Panc1 (cell line): ENCODE measurements around the gene ATG16L2. TPM values are rescaled to one million over a fixed set of nuclear protein-coding genes. Genes with fewer than 3 reads are reported as not detected.

Experiments
- ATAC-seq: fragments of 200-7000 bp; cut with Tn5 transposase; 2 replicates; pipeline ENCODE4 v1.9.1; 2020; ENCODE audit warnings: mild to moderate bottlenecking, moderate library complexity
- BruUV-seq: library from RNA; stranded (reverse); fragments of 400-500 nt; replicated peaks from 2 replicates; lab custom pipeline; 2021; lab: Mats Ljungman, UMichigan
- CTCF ChIA-PET: fragments of 300-600 bp; sonication (Branson Sonifier 250); formaldehyde crosslinking; loops from one replicate; lab custom pipeline; 2022; ENCODE audit warnings: antibody characterized with exemption; lab: Charles Lee
- POLR2A ChIA-PET: fragments of 300-600 bp; sonication (Branson Sonifier 250); formaldehyde crosslinking; loops from one replicate; lab custom pipeline; 2022; ENCODE audit warnings: antibody characterized with exemption; lab: Charles Lee
- DNase-seq: peaks from one replicate; pipeline ENCODE4 v3.0.0-alpha.2; 2010; ENCODE audit warnings: low read depth, low spot score
- H3K27ac ChIP-seq: 2 replicates; pipeline ENCODE4 v1.5.1; 2011; ENCODE audit warnings: mild to moderate bottlenecking, low read length, inconsistent platforms
- H3K27me3 ChIP-seq: fragments of 200-500 bp; sonication (Bioruptor generic); 2 replicates; pipeline ENCODE4 v1.6.0; 2014; ENCODE audit warnings: low read length, inconsistent platforms; ENCODE audit not compliant: control insufficient read depth, insufficient read depth
- H3K36me3 ChIP-seq: fragments of 200-500 bp; sonication (Bioruptor generic); 2 replicates; pipeline ENCODE4 v1.5.1; 2014; ENCODE audit warnings: inconsistent platforms, mild to moderate bottlenecking, low read length, moderate library complexity; ENCODE audit not compliant: control insufficient read depth, insufficient read depth
- H3K4me1 ChIP-seq: 2 replicates; pipeline ENCODE4 v1.5.1; 2011; ENCODE audit warnings: inconsistent platforms, mild to moderate bottlenecking, low read length, moderate library complexity; ENCODE audit not compliant: control insufficient read depth, insufficient read depth
- H3K4me3 ChIP-seq, 2 experiments: 2 replicates each; pipeline ENCODE4 v1.5.1; 2011 to 2012; ENCODE audit warnings: low read depth in 2 of 2, low read length in 2 of 2, mild to moderate bottlenecking in 2 of 2, inconsistent platforms in 1 of 2, moderate library complexity in 1 of 2
- H3K9me3 ChIP-seq: fragments of 200-500 bp; sonication (Bioruptor generic); 2 replicates; pipeline ENCODE4 v1.5.1; 2014; ENCODE audit warnings: low read depth, mild to moderate bottlenecking, inconsistent platforms, low read length, moderate library complexity; ENCODE audit not compliant: control insufficient read depth, insufficient read depth
- CTCF ChIP-seq: fragments of 450-650 bp; IDR thresholded peaks from 2 replicates; pipeline ENCODE4 v1.5.1; 2017; ENCODE audit warnings: mild to moderate bottlenecking
- POLR2AphosphoS5 ChIP-seq: IDR thresholded peaks from 2 replicates; pipeline ENCODE4 v1.6.1; 2012; ENCODE audit warnings: mild to moderate bottlenecking, low read depth, low read length, moderate library complexity
- REST ChIP-seq, 2 experiments: IDR thresholded peaks; 2 replicates each; pipeline ENCODE4 v1.6.1; 2011 to 2012; ENCODE audit warnings: low read depth in 2 of 2, control low read depth in 1 of 2, low read length in 1 of 2, mild to moderate bottlenecking in 1 of 2, moderate library complexity in 1 of 2; ENCODE audit not compliant: insufficient read depth in 1 of 2
- SIN3A ChIP-seq: IDR thresholded peaks from 2 replicates; pipeline ENCODE4 v1.6.1; 2012; ENCODE audit warnings: low read depth, mild to moderate bottlenecking, low read length, moderate library complexity, borderline replicate concordance; ENCODE audit not compliant: insufficient read depth
- TCF7L2 ChIP-seq: IDR thresholded peaks from 2 replicates; pipeline ENCODE4 v1.6.1; 2011; ENCODE audit warnings: mild to moderate bottlenecking, low read depth, low read length, inconsistent platforms
- in situ Hi-C: cut with HindIII; loops from 2 replicates; pipeline ENCODE4 v1.10.0; 2016; ENCODE audit warnings: low sequenced_read_pairs, low pct_unique_long_range_greater_than_20kb
- intact Hi-C: fragments of 100-400 bp; cut with micrococcal nuclease; formaldehyde crosslinking; loops from one replicate; pipeline ENCODE4 v1.10.0; 2022; ENCODE audit not compliant: unreplicated experiment
- total RNA-seq: library from RNA; stranded (reverse); gene quantifications from one replicate; pipeline ENCODE4 v1.2.1, GENCODE V29; 2021; ENCODE audit not compliant: unreplicated experiment

Gene ATG16L2
- total RNA-seq, 1 experiment from 2014 or later: 14.6 TPM

GRCh38 chr11:72775288-72776110, 38.7 kb upstream of the ATG16L2 start:
- no TSS peak for BruUV-seq

More at GRCh38 chr11:72775288-72776110, 38.7 kb upstream of the ATG16L2 start:
- H3K4me3 ChIP-seq: no peak overlapping the region
- H3K4me1 ChIP-seq: peaks cover 3% of the 10 kb centered on the region
- ChIA-PET CTCF (no interaction called here), POLR2A (interaction anchor here (0.5 kb wide), 1 partner anchor 259 kb away, joined by 11 read pairs; no protein-coding TSS in a partner anchor)
- no peaks in the 10 kb centered on the region for H3K36me3 ChIP-seq
- H3K9me3 ChIP-seq: no peaks in the 10 kb centered on the region
- DNase-seq (no peak), ATAC-seq (no peak)
- no peaks in the 10 kb centered on the region for H3K27me3 ChIP-seq
- intact Hi-C loops: no loop called here
- in situ Hi-C loops: no loop called here
- H3K27ac ChIP-seq: no peak overlapping the region
- TF ChIP-seq SIN3A: no peak
- no peak for TF ChIP-seq REST (IDR thresholded peaks at IDR 0.05; ENCODE audit: insufficient read depth in 1 of 2, low read depth in 2 of 2, low read length in 1 of 2)
- TF ChIP-seq CTCF: no peak
- no peak for TF ChIP-seq POLR2AphosphoS5
- TF ChIP-seq TCF7L2: no peak
